Measurements from ENCODE around the gene GNPDA1.
"Not testable (repeated sequence)": the region's sequence is repeated elsewhere in the genome, so short reads cannot be mapped to it uniquely, and the experiment has no call there.

Gene GNPDA1

GRCh38 chr5:142012792-142013388, at the start of gene GNPDA1:
GNPDA1 (minus strand) TSS chr5:142013027; CDS start chr5:142012035, 992 bp downstream.
- DNase-seq: no peak

DNA sequence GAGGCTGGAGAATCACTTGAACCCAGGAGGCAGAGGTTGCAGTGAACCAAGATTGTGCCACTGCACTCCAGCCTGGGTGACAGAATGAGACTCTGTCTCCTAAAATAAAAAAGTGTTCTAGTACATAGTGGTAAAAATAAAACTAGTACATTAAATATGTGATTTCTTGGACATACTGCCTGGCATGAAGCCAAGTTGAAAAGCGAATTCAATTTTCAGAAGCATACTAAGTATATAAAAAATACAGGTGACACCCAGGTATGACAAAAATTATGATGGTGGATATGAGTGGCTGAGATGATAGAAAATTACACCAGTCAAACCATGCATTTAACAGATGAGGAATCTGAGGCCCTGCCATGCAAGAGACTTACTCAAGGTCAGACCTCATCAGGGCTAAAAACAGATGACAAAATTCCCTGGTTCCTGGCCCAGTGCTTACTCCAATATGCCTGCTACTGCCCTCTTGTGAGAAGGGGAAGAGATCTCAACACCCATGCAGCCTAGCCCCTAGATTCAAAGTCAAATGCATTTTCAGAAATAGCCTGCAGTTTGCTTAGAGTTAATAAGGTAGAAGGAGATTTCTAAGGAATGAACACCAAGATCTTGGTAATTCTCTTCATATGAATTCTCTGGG, 46.6 kb upstream of the GNPDA1 start:
- DNase-seq: no peak

GRCh38 chr5:142057697-142058056, 44.9 kb upstream of the GNPDA1 start:
- DNase-seq: no peak

GRCh38 chr5:142056816-142057696, 44.2 kb upstream of the GNPDA1 start:
- no peak for DNase-seq

- no peak for DNase-seq
Measured at GRCh38 chr5:142055301-142055700, 42.5 kb upstream of the GNPDA1 start.

DNA sequence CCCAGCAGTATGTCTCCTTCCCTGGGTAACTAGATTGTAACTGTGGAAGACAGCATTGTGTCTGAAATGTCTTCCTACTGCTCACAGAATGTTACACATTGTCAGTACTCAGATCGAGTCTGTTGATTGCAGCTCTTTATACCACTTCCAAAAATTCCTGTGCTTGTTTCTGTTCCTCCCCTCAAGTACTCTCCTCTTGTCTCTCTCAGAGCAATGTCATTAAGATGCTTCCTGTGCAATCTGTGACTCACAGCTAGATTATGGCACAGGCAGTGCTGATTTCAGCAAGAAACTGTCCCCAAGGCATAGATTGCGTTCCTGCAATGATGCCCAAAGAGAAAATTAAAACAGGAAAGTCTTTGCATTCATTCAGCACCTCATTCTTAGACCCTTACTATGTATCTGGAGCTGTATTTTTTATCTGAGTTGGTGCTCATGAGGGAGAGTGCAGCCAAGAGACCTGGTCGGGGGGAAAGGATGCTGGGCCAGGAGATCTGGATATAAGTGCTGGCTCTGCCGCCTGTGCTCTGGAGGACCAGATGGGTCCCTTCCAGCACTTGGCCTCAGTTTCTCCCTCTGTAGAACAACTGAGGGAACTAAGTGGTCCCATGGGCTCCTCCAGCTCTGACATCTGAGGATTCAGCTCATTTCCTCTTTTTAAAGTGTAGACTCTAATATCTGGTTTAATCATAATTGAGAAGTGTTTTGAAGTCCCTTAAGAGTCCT, 40.8 kb upstream of the GNPDA1 start:
- DNase-seq: peak in 1 of 2 experiments; percentile 30

- not testable (repeated sequence) for DNase-seq
Measured at GRCh38 chr5:142052026-142052425, 39.2 kb upstream of the GNPDA1 start.

DNA sequence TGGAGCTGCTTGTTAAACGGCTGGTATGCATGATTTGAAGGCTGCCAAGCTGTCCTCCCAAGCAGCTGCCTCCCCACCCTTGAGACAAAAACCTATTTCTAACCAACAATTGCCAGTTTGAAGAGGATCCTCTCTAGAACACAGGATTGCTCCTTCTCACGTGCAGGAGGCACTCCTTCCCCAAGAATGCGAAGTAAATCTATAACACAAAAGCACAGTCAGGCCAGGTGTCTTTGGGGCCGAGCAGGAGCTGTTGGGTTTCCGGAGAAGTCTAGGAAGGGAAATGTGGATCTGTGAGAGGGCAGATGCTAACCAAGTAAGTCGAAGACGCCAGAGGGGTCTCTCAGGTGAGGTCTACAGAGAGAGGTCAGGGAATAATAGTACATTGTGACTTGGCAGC, 35.4 kb upstream of the GNPDA1 start:
- DNase-seq: no peak

- DNase-seq: no peak
Measured at GRCh38 chr5:142046191-142046590, 33.4 kb upstream of the GNPDA1 start.

GRCh38 chr5:142040881-142041280, 28.1 kb upstream of the GNPDA1 start:
- DNase-seq: not testable (repeated sequence)

- no peak for DNase-seq
Measured at GRCh38 chr5:142040285-142040684, 27.5 kb upstream of the GNPDA1 start.

- no peak for DNase-seq
Measured at GRCh38 chr5:142038735-142039134, 25.9 kb upstream of the GNPDA1 start.

DNA sequence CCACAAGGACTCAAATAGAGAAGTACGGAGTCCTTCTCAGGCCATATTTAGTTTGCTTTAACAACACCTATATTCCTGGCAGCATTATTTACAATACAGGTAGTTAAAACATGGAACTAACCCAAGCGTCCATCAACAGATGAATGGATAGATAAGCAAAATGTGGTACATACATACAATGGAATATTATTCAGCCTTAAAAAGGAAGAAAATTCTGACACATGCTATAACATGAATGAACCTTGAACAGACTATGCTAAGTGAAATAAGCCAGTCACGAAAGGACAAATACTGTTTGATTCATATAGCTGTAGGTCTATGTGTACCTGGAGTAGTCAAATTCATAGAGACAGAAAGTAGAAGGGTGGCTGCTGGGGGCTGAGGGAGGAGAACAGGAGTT, 24.8 kb upstream of the GNPDA1 start:
- DNase-seq: not testable (repeated sequence)

GRCh38 chr5:142036918-142037317, 24.1 kb upstream of the GNPDA1 start:
- no peak for DNase-seq

DNA sequence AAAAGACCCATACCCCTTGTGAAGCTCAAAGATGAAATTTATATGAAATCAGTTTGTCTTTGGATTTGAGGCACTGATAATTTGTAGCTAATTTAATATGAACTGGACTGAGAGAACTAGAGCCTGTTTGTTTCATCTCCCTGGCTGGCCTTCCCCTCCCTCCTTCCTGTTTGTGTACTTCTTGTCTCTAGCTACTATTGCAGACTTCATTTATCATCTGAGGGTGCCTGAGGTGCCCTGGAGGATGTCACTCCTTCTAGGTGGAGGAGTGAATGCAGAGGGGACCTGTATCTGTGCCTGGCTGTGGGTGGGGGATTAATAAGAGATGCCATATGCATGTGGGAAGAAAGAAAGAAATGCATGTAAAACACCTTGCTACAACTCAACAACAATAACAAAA, 22.2 kb upstream of the GNPDA1 start:
- DNase-seq: no peak

GRCh38 chr5:142033632-142034567, 21.1 kb upstream of the GNPDA1 start:
- not testable (repeated sequence) for DNase-seq

DNA sequence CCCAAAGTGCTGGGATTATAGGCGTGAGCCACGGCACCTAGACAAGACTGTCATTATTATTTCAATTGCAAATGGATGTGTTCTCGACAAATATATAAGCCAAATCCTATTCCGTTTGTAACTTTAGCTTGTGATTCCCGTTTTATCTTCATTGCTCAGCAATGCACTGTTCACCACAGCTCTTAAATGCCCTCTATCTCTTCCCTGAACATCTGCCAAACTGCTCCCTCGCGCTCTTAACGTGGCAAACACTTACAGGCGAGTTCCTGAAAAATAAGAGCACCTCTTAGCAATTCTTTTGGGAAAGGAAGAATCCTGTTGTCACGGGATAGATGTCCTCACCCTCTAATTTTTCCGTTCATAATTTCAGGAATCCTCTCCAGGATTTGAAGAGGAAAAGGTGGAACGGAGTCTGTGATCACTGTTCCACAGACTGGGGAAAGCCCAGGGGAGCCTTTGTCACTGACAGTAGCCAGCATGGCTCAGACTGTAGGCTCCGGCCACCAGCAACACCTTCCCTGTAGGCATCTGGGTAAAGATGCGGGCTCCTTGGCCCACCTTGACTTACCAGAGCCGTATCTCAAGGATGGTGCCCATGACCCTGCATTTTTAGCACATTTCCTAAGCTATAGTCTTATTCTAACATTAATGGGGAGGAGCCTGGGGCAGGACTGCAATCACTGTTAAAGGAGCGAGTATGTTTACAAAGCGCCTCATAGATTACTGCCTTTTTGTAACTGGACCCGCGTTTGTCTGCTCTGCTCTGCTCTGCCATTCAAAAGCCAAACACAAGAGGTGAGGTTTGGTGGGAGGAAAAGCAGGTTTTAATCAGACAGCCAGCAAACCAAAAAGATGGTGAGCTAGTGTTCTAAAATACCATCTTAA, 20.2 kb upstream of the GNPDA1 start:
- no peak for DNase-seq

GRCh38 chr5:142032150-142032549, 19.3 kb upstream of the GNPDA1 start:
- DNase-seq: no peak

DNA sequence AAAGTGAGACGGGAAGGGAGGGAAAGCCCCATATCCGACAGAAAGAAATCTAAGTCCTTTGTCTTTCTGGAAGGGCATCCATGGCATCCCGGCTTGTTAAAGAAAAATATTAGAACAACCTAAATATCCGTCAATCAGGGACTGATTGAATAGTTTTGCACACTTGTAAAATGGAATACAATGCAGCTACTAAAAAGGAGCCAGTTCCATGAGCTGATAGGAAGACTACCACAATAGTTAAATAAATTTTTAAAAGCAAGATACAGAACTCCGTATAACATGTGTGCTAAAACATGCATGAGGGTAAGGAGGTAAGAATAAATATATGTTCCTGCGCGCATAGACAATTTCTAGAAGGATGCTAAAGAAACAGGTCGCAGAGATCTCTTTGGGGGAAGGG, 12.8 kb upstream of the GNPDA1 start:
- no peak for DNase-seq

DNA sequence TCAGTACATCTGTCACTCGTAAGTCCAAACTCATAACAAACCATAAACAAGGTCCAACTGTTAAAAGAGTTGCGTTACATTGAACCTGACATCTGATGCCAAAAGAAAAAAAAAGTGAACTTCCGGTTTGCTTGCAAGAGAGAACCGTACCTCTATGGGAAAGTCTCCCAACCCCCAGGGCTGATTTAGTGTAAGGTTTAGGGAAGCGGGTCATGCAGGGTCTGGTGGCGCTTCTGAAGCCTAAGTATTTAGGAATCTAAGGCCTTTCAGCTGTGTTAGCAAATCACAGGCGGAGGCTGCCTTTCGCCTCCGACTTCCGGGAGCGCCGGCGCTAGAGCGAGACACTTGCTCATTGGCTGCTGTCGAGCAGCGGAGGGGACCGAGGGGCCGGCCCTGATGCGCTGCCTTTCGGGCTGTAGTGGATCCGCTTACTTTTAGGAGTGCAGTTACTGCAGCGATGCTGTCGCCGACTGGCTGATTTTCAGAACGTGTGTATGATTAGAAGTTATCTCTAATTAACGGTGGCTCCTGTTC, 12.0 kb upstream of the GNPDA1 start:
- DNase-seq: peak in 1 of 2 experiments; percentile 45

GRCh38 chr5:142023836-142024235, 11.0 kb upstream of the GNPDA1 start:
- no peak for DNase-seq

All from cerebellar nuclear complex (tissue), 1 donor.